Measurements from ENCODE around the gene ZNF92. TPM values are rescaled to one million over a fixed set of nuclear protein-coding genes. Genes with fewer than 3 reads are reported as not detected.
A peak's percentile ranks its signal among the peaks of the same experiment; 100 is the strongest.

Gene ZNF92
- total and polyA plus RNA-seq, 2 donors (not counting 1 experiment from before 2014, with no cell fraction given) = 8.2 to 65.4 TPM

DNA sequence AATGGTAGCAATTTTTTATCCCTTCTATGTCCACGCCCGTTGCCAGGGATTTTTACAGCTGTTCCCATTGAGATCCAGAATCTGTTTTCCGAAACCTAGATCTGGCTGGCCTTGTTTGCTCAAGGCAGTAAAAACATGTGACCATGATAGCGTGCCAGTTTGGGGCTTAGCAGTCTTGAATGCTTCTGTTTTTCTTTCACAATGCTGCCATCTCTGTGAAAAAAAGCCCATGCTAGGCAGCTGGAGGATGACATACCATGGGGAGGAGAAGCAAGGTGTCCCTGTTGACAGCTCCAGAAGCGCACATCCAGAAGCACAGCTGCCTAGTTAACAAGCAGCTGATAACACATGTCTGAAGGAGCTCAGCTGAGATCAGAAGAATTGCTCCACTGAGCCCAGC lies 2.2 kb upstream of the ZNF92 start:
- DNase-seq (no peak), ATAC-seq (ENCODE audit: low read depth) (no peak)
- no peak overlapping the region for H3K9ac ChIP-seq (ENCODE audit: low read length)
- ChIA-PET CTCF (no interaction called here), POLR2A (no interaction called here)
- peaks cover 16% of the 10 kb centered on the region for H4K20me1 ChIP-seq (ENCODE audit: control insufficient read depth, insufficient read depth, low read length, poor library complexity, severe bottlenecking)
- H3K27ac ChIP-seq (ENCODE audit: low read length in 2 of 2) = no peak overlapping the region
- H3K9me3 ChIP-seq (ENCODE audit: control extremely low read depth in 1 of 3, control insufficient read depth in 2 of 3, insufficient read depth in 1 of 3, low read length in 2 of 3) = peaks cover 0 to 5% (median 0%) of the 10 kb centered on the region in 3 donors
- 98% methylated on average over 5 of the region's 5 CpGs for WGBS (ENCODE audit: insufficient coverage)
- no peak overlapping the region for H3K4me2 ChIP-seq (replicated peaks; ENCODE audit: low read depth, low read length, poor library complexity, severe bottlenecking)
- intact Hi-C loops (cut with micrococcal nuclease) = loop anchor here (5.0 to 10.0 kb wide), 4 partner anchors 367 to 1444 kb away; partner anchors contain the start of genes ERV3-1 and ZNF273
- peaks cover 29% of the 10 kb centered on the region for H3K79me2 ChIP-seq (ENCODE audit: control insufficient read depth, insufficient read depth, low read length)
- H3K27ac Mint-ChIP-seq = no peak overlapping the region
- no peak overlapping the region for H2AFZ ChIP-seq (ENCODE audit: insufficient read depth, low read depth, low read length, poor library complexity, severe bottlenecking)
- no peaks in the 10 kb centered on the region for H3K27me3 Mint-ChIP-seq
- H3K27me3 ChIP-seq (replicated peaks in 1 of 4; ENCODE audit: control extremely low read depth in 1 of 4, control insufficient read depth in 3 of 4, insufficient read depth in 4 of 4, low read length in 3 of 4) = no peaks in the 10 kb centered on the region
- peaks cover 0 to 8% of the 10 kb centered on the region in 2 experiments for H3K36me3 ChIP-seq (replicated peaks in 1 of 2; ENCODE audit: control extremely low read depth in 1 of 2, control insufficient read depth in 1 of 2, extremely low read depth in 1 of 2, insufficient read depth in 2 of 2, low read length in 1 of 2)
- H3K9me3 Mint-ChIP-seq (ENCODE audit: insufficient read depth) = no peaks in the 10 kb centered on the region
- H3K4me3 ChIP-seq (ENCODE audit: control extremely low read depth in 1 of 5, extremely low read depth in 1 of 5, insufficient read depth in 1 of 5, low read depth in 2 of 5, low read length in 4 of 5) = no peak overlapping the region
- peaks cover 18 to 27% of the 10 kb centered on the region in 2 donors for H3K4me1 ChIP-seq (ENCODE audit: control insufficient read depth in 2 of 2, insufficient read depth in 2 of 2, low read length in 2 of 2)
- no peak for TF ChIP-seq CTCF (IDR thresholded peaks at IDR 0.05)
- TF ChIP-seq EZH2 (IDR thresholded peaks at IDR 0.05; ENCODE audit: borderline replicate concordance, insufficient read depth, low read depth, low read length, poor library complexity, severe bottlenecking) = no peak
- peaks cover 31% of the 10 kb centered on the region for H3K4me1 Mint-ChIP-seq
- H3K4me3 Mint-ChIP-seq = no peak overlapping the region

DNA sequence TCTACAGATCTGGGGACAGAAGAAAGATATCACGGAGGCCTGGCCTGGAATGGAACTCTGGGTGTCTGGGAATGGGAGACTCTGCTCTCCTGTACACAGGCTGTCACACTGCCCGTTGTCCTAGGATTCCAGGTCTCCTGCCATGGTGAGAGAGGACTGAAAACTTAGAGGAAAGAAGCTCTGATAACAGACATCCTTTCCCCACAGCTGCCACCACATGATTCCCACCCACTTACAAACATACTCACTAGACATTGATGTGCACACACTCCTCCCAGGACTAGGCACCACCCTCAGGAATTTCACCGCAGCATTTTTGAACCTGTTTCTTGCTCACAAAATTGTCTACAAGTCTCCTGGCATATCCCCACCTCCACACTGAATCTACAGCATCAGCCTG lies 5.7 kb downstream of the ZNF92 start:
- Histone ChIP-seq H3K79me2 (ENCODE audit: control insufficient read depth, insufficient read depth, low read length) (peaks cover 100% of the 10 kb centered on the region), H3K4me3 (ENCODE audit: control extremely low read depth in 1 of 5, extremely low read depth in 1 of 5, insufficient read depth in 1 of 5, low read depth in 2 of 5, low read length in 4 of 5) (no peak overlapping the region), H3K4me2 (replicated peaks; ENCODE audit: low read depth, low read length, poor library complexity, severe bottlenecking) (peak overlapping the region; percentile 21), H4K20me1 (ENCODE audit: control insufficient read depth, insufficient read depth, low read length, poor library complexity, severe bottlenecking) (peaks cover 54% of the 10 kb centered on the region), H3K9me3 (ENCODE audit: control extremely low read depth in 1 of 3, control insufficient read depth in 2 of 3, insufficient read depth in 1 of 3, low read length in 2 of 3) (no peaks in the 10 kb centered on the region), H3K9ac (ENCODE audit: low read length) (no peak overlapping the region), H3K27me3 (replicated peaks in 1 of 4; ENCODE audit: control extremely low read depth in 1 of 4, control insufficient read depth in 3 of 4, insufficient read depth in 4 of 4, low read length in 3 of 4) (no peaks in the 10 kb centered on the region), H3K36me3 (replicated peaks in 1 of 2; ENCODE audit: control extremely low read depth in 1 of 2, control insufficient read depth in 1 of 2, extremely low read depth in 1 of 2, insufficient read depth in 2 of 2, low read length in 1 of 2) (peaks cover 4 to 24% of the 10 kb centered on the region in 2 experiments), H3K4me1 (ENCODE audit: control insufficient read depth in 2 of 2, insufficient read depth in 2 of 2, low read length in 2 of 2) (peaks cover 61 to 74% of the 10 kb centered on the region in 2 donors), H3K27ac (ENCODE audit: low read length in 2 of 2) (peak overlapping the region in 1 of 2 donors; percentile 13), H2AFZ (ENCODE audit: insufficient read depth, low read depth, low read length, poor library complexity, severe bottlenecking) (no peak overlapping the region)
- 97% methylated on average over 2 of the region's 3 CpGs for WGBS (ENCODE audit: insufficient coverage)
- no peaks in the 10 kb centered on the region for H3K9me3 Mint-ChIP-seq (ENCODE audit: insufficient read depth)
- DNase-seq (no peak), ATAC-seq (ENCODE audit: low read depth) (no peak)
- no peaks in the 10 kb centered on the region for H3K27me3 Mint-ChIP-seq
- H3K27ac Mint-ChIP-seq = peak overlapping the region; percentile 1
- ChIA-PET CTCF (interaction anchor here (0.5 kb wide), 1 partner anchor 13 kb away, joined by 4 read pairs; no protein-coding TSS in a partner anchor), POLR2A (no interaction called here)
- peaks cover 87% of the 10 kb centered on the region for H3K4me1 Mint-ChIP-seq
- TF ChIP-seq CTCF (IDR thresholded peaks at IDR 0.05) (no peak), EZH2 (IDR thresholded peaks at IDR 0.05; ENCODE audit: borderline replicate concordance, insufficient read depth, low read depth, low read length, poor library complexity, severe bottlenecking) (no peak)
- intact Hi-C loops (cut with micrococcal nuclease) = loop anchor here (10.0 kb wide), 2 partner anchors 375 to 475 kb away; partner anchors contain the start of genes ERV3-1 and ZNF273
- peak overlapping the region; percentile 3 for H3K4me3 Mint-ChIP-seq

Data from B cell (primary cell).